HG02884 (cell line): ENCODE measurements around the gene MTFMT.
"Not testable (repeated sequence)": the region's sequence is repeated elsewhere in the genome, so short reads cannot be mapped to it uniquely, and the experiment has no call there.

Experiments used
- ATAC-seq: cut with Tn5 transposase; IDR thresholded peaks from one replicate; pipeline ENCODE4 v1.9.1; 2021; ENCODE audit warnings: mild to moderate bottlenecking, moderate library complexity; ENCODE audit not compliant: unreplicated experiment

Gene MTFMT

GRCh38 chr15:65040461-65040860 lies 11.0 kb upstream of the MTFMT start:
- ATAC-seq: no peak

GRCh38 chr15:65038836-65039235 lies 9.4 kb upstream of the MTFMT start:
- no peak for ATAC-seq

DNA sequence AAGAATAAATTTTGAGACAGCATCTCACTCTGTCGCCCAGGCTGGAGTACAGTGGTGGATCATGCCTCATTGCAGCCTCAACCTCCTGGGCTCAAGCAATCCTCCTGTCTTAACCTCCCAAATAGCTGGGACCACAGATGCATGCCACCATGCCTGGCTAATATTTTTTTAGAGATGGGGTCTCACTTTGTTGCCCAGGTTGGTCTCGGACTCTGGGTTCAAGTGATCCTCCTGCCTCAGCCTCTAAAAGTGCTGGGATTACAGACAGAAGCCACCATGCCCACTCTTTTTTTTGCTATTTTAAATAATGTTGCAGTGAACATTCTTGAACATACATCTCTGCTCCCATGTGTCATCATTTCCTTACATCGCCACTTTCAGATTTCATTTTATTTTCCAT lies 9.0 kb upstream of the MTFMT start:
- ATAC-seq: no peak

GRCh38 chr15:65037309-65037708 lies 7.9 kb upstream of the MTFMT start:
- no peak for ATAC-seq

DNA sequence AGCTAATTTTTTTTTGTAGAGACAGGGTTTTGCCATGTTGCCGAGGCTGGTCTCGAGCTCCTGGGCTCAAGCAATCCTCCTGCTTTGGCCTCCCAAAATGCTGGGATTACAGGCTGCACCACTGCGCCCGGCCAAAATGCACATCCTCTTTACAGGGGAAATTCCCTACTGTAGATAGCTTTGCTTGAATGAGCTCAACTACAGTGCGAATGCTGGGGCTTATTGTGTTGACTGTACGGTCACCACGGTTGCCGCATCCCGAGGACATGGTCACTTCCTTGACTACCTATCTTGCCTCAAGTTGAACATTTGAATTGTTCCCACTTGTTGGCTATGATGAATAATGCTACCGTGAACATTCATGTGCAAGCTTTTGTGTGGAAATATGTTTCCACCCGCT lies 5.3 kb upstream of the MTFMT start:
- no peak for ATAC-seq

DNA sequence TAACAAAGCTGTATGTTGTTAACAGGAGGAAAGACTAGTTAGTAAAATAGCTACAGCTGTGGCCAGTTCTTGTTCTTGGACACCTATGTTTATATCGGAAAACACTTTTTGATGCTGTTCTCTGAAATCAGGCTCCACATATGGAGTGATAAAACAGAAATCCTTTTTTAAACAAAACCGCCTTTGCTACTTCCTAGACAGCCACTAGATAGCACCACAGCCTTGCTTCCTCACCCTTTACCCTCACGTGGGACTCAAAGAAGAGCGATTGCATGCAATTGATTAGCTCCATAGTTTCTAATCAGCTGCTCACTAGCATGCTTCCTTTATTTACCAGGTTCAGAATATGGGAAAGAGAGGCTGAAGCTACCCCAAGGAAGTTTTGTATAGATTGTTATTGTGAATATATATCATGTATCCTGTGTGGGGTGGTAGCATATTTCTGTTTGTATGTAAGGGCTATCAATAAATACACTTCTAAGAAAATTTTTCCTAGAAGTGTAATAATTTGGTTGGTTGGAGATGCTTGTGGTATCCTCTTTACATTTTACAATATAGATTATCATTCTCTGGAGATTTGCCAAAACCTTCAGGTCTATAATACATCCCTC lies 4.3 kb upstream of the MTFMT start:
- no peak for ATAC-seq

GRCh38 chr15:65032801-65033537 lies 3.5 kb upstream of the MTFMT start:
- ATAC-seq: no peak

DNA sequence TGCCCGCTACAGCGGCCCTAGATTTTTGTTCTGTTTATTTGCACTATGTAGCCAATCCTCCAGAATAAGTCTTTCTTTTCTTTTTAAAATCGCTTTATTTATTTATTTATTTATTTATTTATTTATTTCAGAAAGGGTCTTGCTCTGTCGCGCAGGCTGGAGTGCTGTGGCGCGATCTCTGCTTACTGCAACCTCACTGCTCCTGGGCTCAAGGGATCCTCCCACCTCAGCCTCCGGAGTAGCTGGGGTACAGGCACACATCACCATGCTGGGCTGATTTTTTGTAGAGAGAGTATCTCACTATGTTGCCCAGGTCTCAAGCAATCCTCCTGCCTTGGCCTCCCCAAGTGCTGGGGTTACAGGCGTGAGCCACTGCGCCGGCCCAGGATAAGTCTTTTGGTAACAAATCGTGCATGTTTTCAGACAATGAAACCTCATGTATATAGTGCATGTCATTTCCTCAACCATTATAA lies 333 bp upstream of the MTFMT start:
- ATAC-seq: no peak

GRCh38 chr15:65028338-65028737 lies 1.1 kb downstream of the MTFMT start:
- ATAC-seq: no peak

DNA sequence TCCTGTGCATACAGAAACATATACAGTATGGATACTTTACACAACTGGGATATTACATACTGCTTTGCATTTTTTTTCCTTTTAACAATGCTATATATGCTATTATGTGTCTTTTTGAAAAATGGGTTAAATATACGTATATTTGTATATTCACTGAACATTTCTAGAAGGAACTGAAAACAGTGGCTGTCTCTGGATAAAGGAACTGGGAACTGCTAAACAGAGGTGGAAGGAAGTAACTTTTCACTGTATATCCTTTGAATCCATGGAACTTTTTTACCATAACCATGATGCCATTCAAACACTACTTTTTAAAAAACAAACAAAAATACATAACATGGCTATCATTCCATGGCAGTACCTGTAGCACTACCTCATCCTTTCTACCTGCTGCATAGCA lies 1.8 kb downstream of the MTFMT start:
- no peak for ATAC-seq

DNA sequence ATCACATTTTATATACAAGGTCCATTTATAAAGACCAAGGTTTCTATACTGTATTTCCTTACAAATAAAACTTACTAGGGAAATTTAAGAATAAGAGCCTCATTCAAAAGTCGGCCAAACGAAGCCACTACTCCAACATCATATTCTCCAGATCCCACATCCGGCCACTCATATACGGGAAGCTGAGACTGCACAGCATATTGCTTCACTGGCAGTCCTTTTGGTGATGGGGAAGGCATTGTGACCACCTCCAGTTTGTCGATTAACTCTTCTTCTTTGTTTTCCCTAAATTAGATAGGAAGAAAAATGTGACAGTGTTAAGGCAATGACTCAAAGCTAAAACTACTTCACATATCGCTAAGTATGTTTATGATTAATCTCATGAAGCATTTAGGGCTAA lies 2.7 kb downstream of the MTFMT start:
- ATAC-seq: no peak

GRCh38 chr15:65021488-65021887 lies 8.0 kb downstream of the MTFMT start:
- ATAC-seq: no peak

DNA sequence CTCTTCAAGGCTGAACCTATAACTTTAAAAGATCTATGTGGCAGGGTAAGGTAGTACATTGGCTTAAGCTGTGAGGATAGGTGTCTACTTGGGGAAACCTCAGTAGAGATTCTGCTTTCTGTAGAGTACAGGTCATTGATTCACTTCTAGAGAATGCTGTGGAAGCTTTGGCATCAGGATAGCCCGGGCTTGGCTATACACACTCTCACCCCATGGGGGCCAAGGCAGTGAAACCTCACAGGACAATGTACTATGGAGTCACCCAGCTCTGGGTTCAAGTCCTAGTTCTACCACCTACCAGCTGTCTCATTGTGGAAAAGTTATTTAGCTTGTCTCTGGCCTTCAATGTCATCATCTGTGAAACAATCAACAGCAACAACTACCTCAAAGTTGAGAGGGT lies 9.0 kb downstream of the MTFMT start:
- no peak for ATAC-seq

- not testable (repeated sequence) for ATAC-seq
These were observed 18.2 kb downstream of the MTFMT start for GRCh38 chr15:65011198-65011597.

DNA sequence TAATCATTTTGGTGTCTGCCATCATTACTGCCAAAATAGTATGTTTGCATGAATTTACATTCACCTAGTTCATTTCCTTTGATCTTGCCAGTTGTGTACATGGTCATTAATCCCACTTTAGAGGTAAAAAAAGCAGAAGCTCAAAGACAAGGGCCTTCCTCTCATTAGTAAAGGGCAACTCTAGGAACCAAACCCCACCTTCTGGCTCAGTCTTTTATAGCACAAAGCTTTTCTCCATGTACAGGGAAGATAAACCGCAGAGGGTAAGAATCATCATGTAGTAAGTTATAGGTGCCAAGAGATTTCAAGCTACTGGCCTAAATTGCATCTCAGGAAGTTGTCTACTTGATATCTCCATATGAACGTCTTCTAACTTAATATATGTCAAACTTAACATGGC lies 20.5 kb downstream of the MTFMT start:
- no peak for ATAC-seq

DNA sequence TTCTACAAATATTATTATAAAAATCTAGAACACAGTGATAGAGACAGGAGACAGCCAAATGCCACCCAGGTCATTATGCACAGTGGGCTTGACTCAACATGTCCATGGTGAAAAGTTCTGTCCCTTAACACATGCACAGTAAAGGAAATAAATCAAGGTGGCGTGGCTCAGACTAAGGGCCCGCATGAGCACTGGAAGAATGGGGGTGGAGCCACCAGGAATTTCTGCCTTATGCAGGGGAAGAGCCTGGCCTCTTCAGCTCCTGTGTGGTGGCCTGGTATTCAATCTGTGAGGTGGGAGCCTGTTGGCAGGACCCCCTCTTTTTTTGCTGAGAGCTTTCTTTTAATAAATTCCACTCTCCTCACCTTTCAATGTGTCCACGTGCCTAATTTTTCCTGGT lies 22.6 kb downstream of the MTFMT start:
- no peak for ATAC-seq

- ATAC-seq: no peak
These were observed 24.4 kb downstream of the MTFMT start for GRCh38 chr15:65004993-65005392.

- ATAC-seq: no peak
These were observed 31.6 kb downstream of the MTFMT start for GRCh38 chr15:64997745-64998375.

DNA sequence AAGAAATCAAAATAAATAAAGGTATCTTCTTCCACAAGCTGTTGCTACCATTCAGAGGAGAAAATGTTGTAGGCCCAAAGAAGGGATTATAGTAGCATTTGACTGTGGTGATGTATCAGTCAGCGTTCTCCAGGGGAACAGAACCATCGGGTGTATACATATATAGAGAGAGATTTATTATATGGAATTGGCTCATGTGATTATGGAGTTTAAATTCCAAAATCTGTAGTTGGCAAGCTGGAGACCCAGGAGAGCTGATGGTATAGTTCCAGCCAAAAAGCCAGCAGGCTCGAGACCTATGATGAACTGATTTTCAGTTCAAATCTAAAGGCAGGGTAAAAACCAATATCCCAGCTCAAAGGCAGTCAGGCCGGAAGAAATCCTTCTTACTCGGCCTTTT lies 32.4 kb downstream of the MTFMT start:
- ATAC-seq: no peak

GRCh38 chr15:64993290-64993689 lies 36.1 kb downstream of the MTFMT start:
- no peak for ATAC-seq

DNA sequence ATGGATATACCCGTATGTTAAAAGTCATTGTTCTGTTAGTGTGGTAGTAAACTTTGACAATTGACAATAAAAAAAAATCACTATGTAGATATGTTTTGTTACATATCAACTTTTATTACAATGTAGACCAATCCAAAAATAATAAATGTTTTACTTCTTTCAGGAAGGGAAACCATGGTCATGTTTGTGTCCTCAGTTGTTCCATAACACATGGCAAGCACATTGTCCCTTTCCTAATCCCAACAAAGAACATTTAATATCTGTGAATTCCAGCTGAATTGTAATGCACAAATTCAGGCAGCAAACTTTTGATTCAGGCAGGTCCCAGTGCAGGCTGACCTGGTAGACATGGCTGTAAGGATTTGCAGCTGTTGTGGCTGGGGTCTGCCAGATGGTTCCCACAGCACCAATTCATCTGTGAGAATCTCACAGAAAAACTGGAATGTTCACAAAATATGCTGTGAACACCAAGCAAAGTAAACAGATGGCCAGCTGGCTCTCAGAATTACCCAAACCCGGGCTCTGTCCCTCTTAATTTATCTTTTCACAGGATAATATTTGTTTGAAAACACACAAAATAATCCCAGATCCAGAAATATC lies 37.8 kb downstream of the MTFMT start:
- ATAC-seq: no peak

- no peak for ATAC-seq
These were observed 39.3 kb downstream of the MTFMT start for GRCh38 chr15:64990168-64990470.
